ENCODE measurements around the gene HBP1. TPM values are rescaled to one million over a fixed set of nuclear protein-coding genes. Genes with fewer than 3 reads are reported as not detected.

Gene HBP1
- polyA plus RNA-seq, 12 donors, result 54.5 to 111 (median 70.4) TPM; not detected in 1

DNA sequence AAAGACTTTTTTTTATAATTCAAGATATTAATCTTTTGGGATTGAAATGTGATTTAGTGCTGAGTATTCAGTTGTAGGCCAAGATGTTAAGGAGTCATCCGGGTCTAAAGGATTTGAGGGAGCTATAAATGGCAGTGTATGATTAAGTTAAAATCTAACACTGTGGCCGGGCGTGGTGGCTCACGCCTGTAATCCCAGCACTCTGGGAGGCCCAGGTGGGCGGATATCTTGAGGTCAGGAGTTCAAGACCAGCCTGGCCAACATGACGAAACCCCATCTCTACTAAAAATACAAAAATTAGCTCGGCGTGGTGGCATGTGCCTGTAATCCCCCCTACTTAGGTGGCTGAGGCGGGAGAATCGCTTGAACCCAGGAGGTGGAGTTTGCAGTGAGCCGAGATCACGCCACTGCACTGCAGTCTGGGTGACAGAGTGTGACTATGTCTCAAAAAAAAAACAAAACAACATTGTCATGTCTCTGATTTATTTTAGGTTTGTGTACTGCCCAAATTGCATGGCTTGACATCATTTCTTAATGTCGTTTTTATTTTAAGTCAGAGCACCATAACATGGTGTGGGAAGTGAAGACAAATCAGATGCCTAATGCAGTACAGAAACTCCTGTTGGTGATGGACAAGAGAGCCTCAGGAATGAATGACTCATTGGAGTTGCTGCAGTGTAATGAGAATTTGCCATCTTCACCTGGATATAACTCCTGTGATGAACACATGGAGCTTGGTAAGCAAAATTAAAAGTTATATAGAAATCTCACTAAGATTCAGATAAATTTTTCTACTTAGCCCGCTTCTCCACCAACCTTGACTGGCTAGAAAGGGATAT lies 10.7 kb downstream of the HBP1 start:
- DNase-seq, result no peak

DNA sequence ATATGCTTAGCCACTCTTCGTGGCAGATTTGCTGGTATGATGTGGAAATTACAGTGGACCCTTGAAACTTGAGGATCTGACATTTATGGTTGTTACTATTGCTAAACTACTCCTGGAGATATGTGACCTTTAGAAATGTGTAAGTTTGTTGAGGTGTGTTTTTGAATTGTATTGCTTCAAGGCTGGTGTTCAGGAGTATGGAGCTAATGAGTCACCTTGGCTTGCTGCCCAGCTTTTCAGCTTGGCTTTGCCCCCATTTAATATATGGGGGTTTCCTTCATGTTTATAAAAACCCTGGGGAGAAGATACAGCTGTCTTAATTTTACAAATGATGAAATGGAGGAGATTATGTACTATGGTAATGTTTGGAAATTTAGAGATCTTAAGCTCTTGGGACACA lies 11.6 kb downstream of the HBP1 start:
- peak; percentile 38 for DNase-seq

GRCh38 chr7:107181172-107181571 lies 12.4 kb downstream of the HBP1 start:
- DNase-seq, result no peak

GRCh38 chr7:107185716-107186115 lies 16.9 kb downstream of the HBP1 start:
- no peak for DNase-seq

DNA sequence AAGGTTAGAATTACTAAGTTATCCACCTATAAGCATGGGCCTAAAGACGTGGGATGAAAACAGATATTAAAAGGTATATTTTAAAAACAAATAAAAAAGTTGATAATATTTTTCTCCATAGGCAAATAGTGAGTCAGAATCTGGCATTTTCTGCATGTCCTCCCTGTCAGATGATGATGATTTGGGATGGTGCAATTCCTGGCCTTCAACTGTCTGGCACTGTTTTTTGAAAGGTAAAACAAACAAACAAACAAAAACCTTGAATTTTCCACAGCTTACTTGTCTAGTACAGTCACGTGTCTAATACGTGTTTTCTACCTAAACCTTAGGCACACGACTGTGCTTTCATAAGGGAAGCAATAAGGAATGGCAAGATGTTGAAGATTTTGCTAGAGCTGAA lies 17.4 kb downstream of the HBP1 start:
- no peak for DNase-seq

DNA sequence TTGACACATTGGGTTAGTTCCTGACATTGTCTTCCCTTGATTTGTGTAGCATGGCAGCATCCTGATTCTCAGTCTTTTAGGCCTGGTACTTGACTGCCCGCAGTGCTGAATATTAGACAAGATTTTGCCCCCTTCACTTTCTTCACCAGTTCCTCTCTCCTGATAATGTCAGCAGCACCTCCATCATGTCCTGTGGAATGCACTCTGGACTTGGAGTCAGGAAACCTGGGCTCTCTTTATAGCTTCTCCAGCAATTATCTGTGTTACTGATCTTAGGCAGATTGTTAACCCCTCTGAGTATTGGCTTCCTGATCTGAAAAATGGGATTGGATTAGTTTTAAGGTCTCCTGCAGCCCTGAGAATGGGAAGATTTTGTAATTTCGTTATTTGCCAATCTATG lies 19.0 kb downstream of the HBP1 start:
- DNase-seq, result no peak

DNA sequence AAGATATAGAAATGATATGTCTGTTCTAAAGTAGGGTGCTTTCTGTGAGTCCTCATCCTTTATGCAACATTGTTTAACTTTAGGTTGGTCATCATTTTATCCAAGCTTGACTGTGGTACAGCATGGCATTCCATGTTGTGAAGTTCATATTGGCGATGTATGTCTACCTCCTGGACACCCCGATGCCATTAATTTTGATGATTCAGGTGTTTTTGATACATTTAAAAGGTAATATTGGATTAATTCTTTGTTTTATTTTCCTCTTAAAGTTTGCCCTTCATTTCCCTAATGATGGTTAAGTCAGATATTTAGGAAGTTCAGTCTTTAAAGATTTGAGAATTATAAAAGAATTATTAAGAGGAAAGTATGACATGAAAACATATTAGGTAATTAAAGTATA lies 21.3 kb downstream of the HBP1 start:
- no peak for DNase-seq

DNA sequence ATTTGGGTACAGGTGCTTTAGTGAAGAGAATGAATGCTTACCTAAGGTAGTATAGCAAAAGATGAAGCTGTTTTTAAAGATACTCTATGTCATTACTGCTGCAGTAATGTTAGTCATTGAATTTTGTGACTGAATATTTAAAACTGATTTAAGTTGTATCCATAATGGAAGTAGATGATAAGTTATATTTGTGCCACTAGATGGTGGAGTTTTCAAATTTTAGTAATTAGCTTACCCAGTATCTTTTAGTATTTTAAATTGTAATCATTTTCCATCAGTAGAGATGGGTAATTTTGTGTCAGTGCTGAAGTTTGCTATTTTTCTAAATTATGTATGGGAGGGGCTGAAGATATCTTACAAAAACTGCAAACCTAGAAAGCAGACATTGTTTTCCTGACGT lies 25.2 kb downstream of the HBP1 start:
- DNase-seq, result no peak

GRCh38 chr7:107196834-107197610 lies 28.2 kb downstream of the HBP1 start:
- DNase-seq, result no peak

GRCh38 chr7:107201795-107202450 lies 33.1 kb downstream of the HBP1 start:
- peak; percentile 18 for DNase-seq

- DNase-seq, result no peak
Measured at GRCh38 chr7:107203607-107204006, 34.8 kb downstream of the HBP1 start.

GRCh38 chr7:107206136-107206535 lies 37.3 kb downstream of the HBP1 start:
- DNase-seq, result no peak

DNA sequence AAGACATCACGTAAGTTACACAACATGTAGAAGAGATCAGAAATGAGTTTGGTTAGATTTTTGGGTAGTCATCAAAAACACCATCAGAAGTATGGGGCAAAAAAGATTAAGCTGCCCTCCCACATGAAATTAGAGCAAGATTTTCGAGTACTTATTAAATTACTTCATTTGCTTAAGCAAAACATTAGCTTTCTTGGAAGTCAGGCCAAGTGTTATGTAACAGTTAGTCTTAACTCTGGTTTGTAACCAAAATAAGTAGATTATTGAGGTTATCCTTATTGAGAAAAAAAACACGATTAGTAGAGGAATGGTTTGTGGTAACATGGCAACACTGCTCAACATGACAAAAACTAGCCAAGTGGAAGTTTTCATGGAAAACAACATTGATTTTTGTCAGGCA lies 37.9 kb downstream of the HBP1 start:
- DNase-seq, result no peak

GRCh38 chr7:107207459-107207858 lies 38.7 kb downstream of the HBP1 start:
- DNase-seq, result no peak

GRCh38 chr7:107208024-107208521 lies 39.3 kb downstream of the HBP1 start:
- peak; percentile 11 for DNase-seq

- DNase-seq, result no peak
Measured at GRCh38 chr7:107208563-107208962, 39.8 kb downstream of the HBP1 start.

- no peak for DNase-seq
Measured at GRCh38 chr7:107209565-107209964, 40.8 kb downstream of the HBP1 start.

GRCh38 chr7:107210400-107210799 lies 41.6 kb downstream of the HBP1 start:
- no peak for DNase-seq

GRCh38 chr7:107212725-107213124 lies 43.9 kb downstream of the HBP1 start:
- DNase-seq, result no peak

DNA sequence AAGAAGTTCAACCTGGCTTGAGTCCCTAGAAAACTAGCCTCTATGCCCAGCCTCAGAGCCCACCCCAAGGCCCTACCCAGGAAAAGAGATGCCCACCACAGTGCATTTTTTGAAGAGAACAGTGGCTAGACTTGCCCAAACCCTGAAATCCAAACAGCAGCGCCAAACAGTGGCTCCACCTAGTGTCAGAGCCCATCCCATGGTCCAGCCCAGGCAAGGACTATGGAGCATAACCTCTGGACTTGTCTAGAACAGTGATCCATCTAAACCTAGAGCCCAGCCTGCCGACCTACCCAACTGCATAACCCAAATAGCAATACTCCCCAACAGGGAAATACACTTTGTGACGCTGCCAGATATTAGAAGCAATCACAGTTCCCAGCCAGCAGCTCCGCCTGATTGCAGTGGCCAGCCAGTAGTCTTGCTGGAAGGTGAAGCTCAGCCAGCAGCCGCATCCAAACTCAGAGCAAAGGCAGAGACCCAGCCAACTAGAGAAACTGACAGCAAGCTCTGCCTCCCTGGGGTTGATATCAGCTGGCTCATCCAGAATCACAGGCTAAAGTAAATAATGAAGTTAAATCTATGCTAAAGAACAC lies 44.5 kb downstream of the HBP1 start:
- DNase-seq, result peak; percentile 8

DNA sequence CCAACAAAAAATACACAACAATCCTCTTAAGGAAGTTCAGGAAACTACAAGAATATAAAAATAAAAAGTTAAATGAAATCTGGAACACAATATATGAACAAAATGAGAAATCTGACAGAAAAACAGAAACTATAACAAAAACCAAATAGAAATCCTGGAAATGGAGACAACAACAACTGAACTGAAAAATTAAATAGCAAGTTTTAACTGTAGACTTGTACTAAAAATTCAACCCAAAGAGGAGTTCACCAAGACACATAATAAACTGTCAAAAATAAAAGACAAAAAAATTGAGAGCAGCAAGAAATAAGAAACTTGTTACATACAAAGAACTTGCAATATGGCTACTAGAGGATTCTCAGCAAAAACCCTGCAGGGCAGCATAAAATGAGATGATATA lies 45.1 kb downstream of the HBP1 start:
- no peak for DNase-seq
